GM18861 (cell line): ENCODE results near the gene CENPB.

Experiments
- ATAC-seq: cut with Tn5 transposase; IDR thresholded peaks from one replicate; pipeline ENCODE4 v1.9.1; 2021; ENCODE audit not compliant: unreplicated experiment

CENPB gene

GRCh38 chr20:3751305-3751674, 35.2 kb downstream of the CENPB start:
- ATAC-seq, result no peak

- no peak for ATAC-seq
Measured at GRCh38 chr20:3749689-3750531, 36.6 kb downstream of the CENPB start.

- no peak for ATAC-seq
Measured at GRCh38 chr20:3749087-3749688, 37.4 kb downstream of the CENPB start.

DNA sequence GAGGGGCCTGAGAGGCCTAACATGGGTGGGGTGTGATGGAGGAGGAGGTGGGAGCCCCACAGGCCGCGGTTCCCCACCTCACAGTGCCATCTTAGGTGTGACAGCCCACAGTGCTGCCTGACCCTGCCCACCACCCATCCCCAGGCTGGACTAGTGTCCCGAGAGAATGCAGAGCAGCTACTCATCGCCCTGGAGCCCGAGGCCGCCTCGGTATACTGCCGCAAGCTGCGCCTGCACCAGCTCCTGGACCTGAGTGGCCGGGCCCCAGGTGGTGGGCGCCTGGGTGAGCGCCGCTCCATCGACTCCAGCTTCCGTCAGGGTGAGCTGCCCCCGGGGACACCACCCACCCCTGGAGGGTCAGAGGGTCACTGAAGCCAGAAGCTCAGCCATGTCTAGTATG, 38.5 kb downstream of the CENPB start:
- ATAC-seq, result no peak

- no peak for ATAC-seq
Measured at GRCh38 chr20:3747471-3747870, 39.1 kb downstream of the CENPB start.

- ATAC-seq, result no peak
Measured at GRCh38 chr20:3745686-3746173, 40.8 kb downstream of the CENPB start.

DNA sequence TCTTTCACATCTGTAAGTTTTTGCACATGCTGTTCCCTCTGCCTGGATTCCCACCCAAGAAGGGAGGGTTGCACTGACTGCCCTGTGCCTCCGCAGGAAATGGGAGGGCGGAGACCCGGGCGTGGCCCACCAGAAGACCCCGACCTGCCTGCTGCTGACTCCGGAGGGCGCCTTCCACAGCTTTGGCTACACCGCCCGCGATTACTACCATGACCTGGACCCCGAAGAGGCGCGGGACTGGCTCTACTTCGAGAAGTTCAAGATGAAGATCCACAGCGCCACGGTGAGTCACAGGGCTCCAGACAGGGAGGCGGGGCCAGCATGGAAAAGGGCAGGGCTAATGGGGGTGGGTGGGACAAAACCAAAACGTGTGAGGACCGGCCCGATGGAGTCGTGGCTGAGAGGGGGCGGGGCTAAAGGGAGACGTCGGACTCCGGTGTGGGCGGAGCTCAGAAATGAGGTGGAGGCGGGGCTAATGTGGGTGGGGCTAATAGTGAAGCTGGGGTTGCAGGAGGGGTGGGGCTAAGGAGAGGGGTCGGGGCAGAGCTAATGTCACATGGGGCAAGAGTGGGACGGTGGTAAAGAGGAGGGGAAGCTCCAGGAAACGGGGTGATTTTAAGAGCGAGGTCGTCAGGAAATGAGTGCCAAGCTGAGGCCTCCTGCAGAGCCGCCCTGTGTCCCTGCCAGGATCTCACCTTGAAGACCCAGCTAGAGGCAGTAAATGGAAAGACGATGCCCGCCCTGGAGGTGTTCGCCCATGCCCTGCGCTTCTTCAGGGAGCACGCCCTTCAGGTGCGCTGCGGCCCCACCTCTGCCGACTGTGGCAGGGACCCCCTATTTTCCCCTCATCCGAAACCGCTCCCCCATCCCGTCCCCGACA, 41.5 kb downstream of the CENPB start:
- ATAC-seq, result no peak

DNA sequence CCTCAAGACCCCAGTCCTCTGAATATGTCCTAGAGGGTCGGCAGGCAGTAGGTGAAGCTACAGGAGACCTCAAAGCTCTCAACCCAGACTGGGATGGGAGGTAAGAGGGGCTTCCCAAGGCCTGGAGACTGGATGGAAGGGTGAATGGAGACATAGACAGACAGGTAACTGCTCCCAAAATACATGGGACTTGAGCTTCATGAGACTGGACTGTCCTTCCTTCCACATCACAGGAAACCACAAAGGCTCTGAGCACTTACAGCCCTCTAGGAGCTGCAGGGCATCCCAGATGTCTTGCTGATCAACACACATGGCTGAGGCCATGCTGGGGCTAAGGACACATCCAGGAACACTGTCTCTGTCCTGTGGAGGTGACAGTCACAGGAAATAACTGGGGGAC, 42.5 kb downstream of the CENPB start:
- no peak for ATAC-seq

DNA sequence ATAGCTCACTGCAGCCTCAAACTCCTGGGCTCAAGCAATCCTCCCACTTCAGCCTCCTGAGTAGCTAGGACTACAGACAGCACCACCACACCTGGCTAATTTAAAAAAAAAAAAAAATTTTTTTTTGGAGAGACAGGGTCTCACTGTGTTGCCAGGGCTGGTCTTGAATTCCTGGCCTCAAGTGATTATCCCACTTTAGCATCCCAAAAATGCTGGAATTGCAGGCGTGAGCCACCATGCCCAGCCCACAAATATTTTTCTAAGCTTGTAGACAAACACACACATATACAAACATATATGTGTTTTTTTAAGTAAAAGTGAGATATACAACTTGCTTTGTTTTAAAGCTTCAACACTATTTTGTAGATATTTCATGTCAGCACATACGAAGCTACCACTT, 43.3 kb downstream of the CENPB start:
- no peak for ATAC-seq

DNA sequence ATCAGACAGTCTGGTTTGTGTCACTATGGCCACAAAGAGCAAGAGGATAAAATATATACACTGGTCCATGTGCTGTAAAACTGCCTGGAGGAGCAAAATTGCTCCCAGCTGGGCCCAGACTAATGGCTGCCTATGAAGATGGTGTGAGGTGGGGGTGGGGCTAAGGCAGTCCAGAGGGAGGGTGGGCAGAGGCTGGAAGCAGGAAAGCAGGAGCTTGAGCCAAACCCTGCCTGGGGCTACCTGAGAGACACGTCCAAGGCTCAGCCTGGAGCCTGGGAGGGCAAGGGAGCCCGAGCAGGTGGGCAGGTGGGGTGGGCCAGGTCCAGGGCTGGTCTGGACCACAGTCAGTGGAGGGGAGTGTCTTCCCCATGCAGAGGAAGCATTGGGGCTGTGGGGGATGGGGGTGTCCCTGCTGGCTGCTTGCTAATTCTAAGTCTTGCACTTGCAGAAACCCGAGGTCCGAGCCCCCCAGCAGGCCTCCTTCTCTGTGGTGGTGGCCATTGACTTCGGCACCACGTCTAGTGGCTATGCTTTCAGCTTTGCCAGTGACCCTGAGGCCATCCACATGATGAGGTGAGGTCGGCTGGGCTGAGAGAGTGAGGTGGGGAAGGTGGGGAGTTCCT, 44.6 kb downstream of the CENPB start:
- no peak for ATAC-seq

GRCh38 chr20:3740615-3741301, 45.8 kb downstream of the CENPB start:
- ATAC-seq, result no peak

- ATAC-seq, result no peak
Measured at GRCh38 chr20:3739926-3740451, 46.6 kb downstream of the CENPB start.

DNA sequence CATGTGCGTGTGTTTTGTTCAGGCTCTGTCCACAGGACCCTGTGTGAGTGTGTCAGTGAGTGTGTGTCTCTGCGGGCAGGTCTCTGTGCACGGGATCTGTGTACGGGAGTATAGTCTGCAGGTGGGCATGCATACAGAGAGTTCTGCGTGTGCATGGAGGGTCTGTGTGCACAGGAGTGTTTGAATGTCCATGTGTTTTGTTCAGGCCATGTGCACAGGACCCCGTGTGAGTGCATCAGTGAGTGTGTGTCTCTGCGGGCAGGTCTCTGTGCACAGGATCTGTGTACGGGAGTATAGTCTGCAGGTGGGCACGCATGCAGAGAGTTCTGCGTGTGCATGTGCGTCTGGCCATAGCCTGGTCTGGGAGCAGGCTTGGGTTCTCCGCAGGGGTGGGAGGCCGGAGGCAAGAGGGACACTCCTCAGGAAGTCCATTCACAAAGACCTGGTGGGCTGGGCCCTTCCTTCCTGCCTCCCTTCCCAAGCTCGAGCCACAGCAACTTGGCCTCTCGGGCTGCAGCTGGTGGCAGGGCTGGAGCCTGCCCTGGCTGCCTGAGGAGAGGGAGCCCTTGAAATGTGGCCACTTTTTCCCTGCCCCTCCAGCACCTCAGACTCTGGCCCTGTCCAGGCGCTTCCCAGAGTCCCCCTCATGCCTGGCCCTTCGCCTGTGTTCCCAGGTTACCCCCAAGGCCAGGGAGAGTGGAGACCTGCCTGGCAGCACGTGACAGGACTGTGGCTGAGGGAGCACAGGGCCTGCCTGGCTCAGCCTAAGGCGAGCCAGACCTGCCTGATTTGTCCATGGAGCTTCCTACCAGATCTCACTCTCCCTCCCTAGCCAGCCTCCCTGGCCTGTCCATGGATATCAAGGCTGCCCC, 47.2 kb downstream of the CENPB start:
- no peak for ATAC-seq

GRCh38 chr20:3738111-3739053, 48.2 kb downstream of the CENPB start:
- ATAC-seq, result no peak

- ATAC-seq, result no peak
Measured at GRCh38 chr20:3735768-3736167, 50.8 kb downstream of the CENPB start.

DNA sequence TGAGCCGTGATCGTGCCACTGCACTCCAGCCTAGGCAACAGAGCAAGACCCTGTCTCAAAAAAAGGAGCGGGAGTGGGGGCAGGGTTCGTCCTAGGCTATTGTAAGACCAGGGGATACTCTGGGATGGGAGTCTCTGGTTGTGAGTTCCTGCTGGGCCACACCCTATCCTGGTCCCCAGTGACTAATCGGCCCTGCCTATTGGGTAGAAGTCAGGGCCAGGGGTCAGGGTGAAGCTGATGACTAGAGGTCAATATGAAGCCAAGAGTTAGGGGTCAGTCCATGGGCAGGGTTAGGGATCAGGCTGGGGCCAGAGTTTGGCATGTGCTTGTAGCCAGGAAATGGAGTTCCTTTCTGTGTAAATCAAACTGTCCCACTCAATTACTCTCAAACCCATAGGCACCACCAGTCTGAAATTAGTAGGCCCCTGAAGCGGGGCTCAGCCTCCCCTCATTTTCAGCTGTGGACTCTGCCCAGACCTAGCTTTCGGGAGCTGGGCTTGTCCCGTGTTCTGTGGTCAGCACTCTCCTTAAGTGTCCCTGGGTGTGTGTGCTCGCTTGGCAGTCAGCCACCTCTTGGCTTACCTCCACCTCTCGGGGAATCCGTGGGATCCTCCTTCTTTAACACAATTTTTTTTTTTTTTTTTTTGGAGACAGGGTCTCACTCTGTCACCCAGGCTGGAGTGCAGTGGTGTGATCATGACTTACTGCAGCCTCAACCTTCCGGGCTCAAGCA, 52.3 kb downstream of the CENPB start:
- ATAC-seq, result no peak
